A549 treated with DMSO at 1 μM for 4 hours (cell line): ENCODE results near the gene CFAP410. TPM values are rescaled to one million over a fixed set of nuclear protein-coding genes. Genes with fewer than 3 reads are reported as not detected.

Experiments used
- total RNA-seq: library from RNA; stranded (reverse); fragments of 200-300 nt; extraction: Qiagen RNA extraction; gene quantifications from 5 replicates; pipeline ENCODE4 v1.2.3, GENCODE V29; 2022; ENCODE audit warnings: low read depth

Gene CFAP410
- 7.0 to 8.7 TPM (median 7.8 TPM) in 5 replicates for total RNA-seq

GRCh38 chr21:44338971-44339910, at the start of gene CFAP410:
CFAP410 (minus strand) TSS chr21:44339390; CDS start chr21:44339194, 196 bp downstream.

GRCh38 chr21:44353191-44353970, 14.2 kb upstream of the CFAP410 start, which contains the start of gene TRPM2:
TRPM2 (plus strand) TSS chr21:44353621; CDS start chr21:44353701, 80 bp downstream.

GRCh38 chr21:44299458-44300261, 39.5 kb downstream of the CFAP410 start, which contains the start of gene PFKL:
PFKL (plus strand) TSS chr21:44300053; CDS start chr21:44300106, 53 bp downstream.

GRCh38 chr21:44285138-44285992, 53.8 kb downstream of the CFAP410 start, which contains the start of gene AIRE:
AIRE (plus strand) TSS chr21:44285876; CDS start chr21:44286007, 131 bp downstream.

Other genes with a start within 250 kb of the CFAP410 start
- 1.2 to 5.3 TPM (median 2.8 TPM) in 5 replicates for gene PWP2, start 232.0 kb downstream of the CFAP410 start, total RNA-seq
- gene GATD3, start 205.7 kb downstream of the CFAP410 start, total RNA-seq = 2.5 to 4.6 TPM (median 4.1 TPM) in 5 replicates
- 2.4 to 2.8 TPM (median 2.6 TPM) in 5 replicates for gene ICOSLG, start 98.4 kb downstream of the CFAP410 start, total RNA-seq
- gene DNMT3L, start 77.5 kb downstream of the CFAP410 start, total RNA-seq = not detected in 5 replicates
- not detected in 5 replicates for gene AIRE, start 53.5 kb downstream of the CFAP410 start, total RNA-seq
- 42.1 to 52.3 TPM (median 44.3 TPM) in 5 replicates for gene PFKL, start 39.3 kb downstream of the CFAP410 start, total RNA-seq
- 5.9 to 12.8 TPM (median 9.0 TPM) in 5 replicates for gene TRPM2, start 14.2 kb upstream of the CFAP410 start, total RNA-seq
- gene LRRC3, start 116.1 kb upstream of the CFAP410 start, total RNA-seq = 1.3 to 1.9 TPM (median 1.5 TPM) in 5 replicates
- gene KRTAP10-1, start 200.8 kb upstream of the CFAP410 start, total RNA-seq = not detected in 5 replicates
- not detected in 5 replicates for gene KRTAP10-2, start 212.1 kb upstream of the CFAP410 start, total RNA-seq
- gene KRTAP10-3, start 219.4 kb upstream of the CFAP410 start, total RNA-seq = not detected in 5 replicates
- not detected in 5 replicates for gene KRTAP10-4, start 234.3 kb upstream of the CFAP410 start, total RNA-seq
- not detected in 5 replicates for gene KRTAP10-5, start 241.2 kb upstream of the CFAP410 start, total RNA-seq